BJ (cell line): ENCODE measurements around the gene KRT33A. TPM values are rescaled to one million over a fixed set of nuclear protein-coding genes. Genes with fewer than 3 reads are reported as not detected.

ENCODE experiments used
- CTCF ChIA-PET: fragments of 350-600 bp; formaldehyde crosslinking; extraction: SDS; loops from one replicate; lab custom pipeline; 2021; ENCODE audit warnings: antibody characterized with exemption, inconsistent platforms; lab: Yijun Ruan, JAX
- POLR2A ChIA-PET: fragments of 300-600 bp; sonication (Branson Sonifier 250); formaldehyde crosslinking; extraction: SDS; loops from one replicate; lab custom pipeline; 2021; ENCODE audit warnings: antibody characterized with exemption; lab: Charles Lee
- DNase-seq: peaks from one replicate; pipeline ENCODE4 v3.0.0-alpha.2; 2011; ENCODE audit warnings: low read depth
- H3K27me3 ChIP-seq: 2 replicates; pipeline ENCODE4 v1.6.0; 2011; ENCODE audit warnings: low read length; ENCODE audit not compliant: control insufficient read depth, insufficient read depth
- H3K36me3 ChIP-seq: 2 replicates; pipeline ENCODE4 v1.5.1; 2011; ENCODE audit warnings: low read length; ENCODE audit not compliant: control insufficient read depth, insufficient read depth
- H3K4me3 ChIP-seq: 2 replicates; pipeline ENCODE4 v1.5.1; 2011; ENCODE audit warnings: low read depth, mild to moderate bottlenecking, control low read depth, low read length
- CTCF ChIP-seq: IDR thresholded peaks from 2 replicates; pipeline ENCODE4 v1.5.1; 2011; ENCODE audit warnings: low read depth, mild to moderate bottlenecking, control low read depth, inconsistent platforms, low read length, moderate library complexity; ENCODE audit not compliant: insufficient read depth
- polyA plus RNA-seq: library from polyadenylated mRNA; depleted of rRNA; stranded (reverse); fragments of >200 nt; gene quantifications from 2 replicates; pipeline ENCODE4 v1.2.3, GENCODE V29; 2011

Gene KRT33A
- polyA plus RNA-seq, 1 experiment, result not detected

- ChIA-PET POLR2A (no interaction called here), CTCF (interaction anchor here (1.0 kb wide), 1 partner anchor 186 kb away, joined by 3 read pairs; no protein-coding TSS in a partner anchor)
- no peak for TF ChIP-seq CTCF
- no peak for DNase-seq
- Histone ChIP-seq H3K4me3 (no peak overlapping the region), H3K36me3 (no peaks in the 10 kb centered on the region), H3K27me3 (no peaks in the 10 kb centered on the region)
Observed at GRCh38 chr17:41363881-41364280, 13.3 kb upstream of the KRT33A start.

- CTCF ChIA-PET, result interaction anchor here (0.9 to 1.8 kb wide), 6 partner anchors 11 to 504 kb away, joined by 3 to 6 read pairs (median 4); no protein-coding TSS in a partner anchor
- DNase-seq, result peak; percentile 75
- POLR2A ChIA-PET, result no interaction called here
Observed at GRCh38 chr17:41360296-41360995, 9.8 kb upstream of the KRT33A start.

GRCh38 chr17:41354536-41354935 is 3.9 kb upstream of the KRT33A start:
- Histone ChIP-seq H3K36me3 (no peaks in the 10 kb centered on the region), H3K4me3 (no peak overlapping the region), H3K27me3 (no peaks in the 10 kb centered on the region)
- TF ChIP-seq CTCF, result no peak
- DNase-seq, result no peak
- CTCF ChIA-PET, result interaction anchor here (1.6 kb wide), 1 partner anchor 25 kb away, joined by 5 read pairs; no protein-coding TSS in a partner anchor
- POLR2A ChIA-PET, result no interaction called here

More at GRCh38 chr17:41360296-41360995, 9.8 kb upstream of the KRT33A start:
- Histone ChIP-seq H3K27me3 (no peaks in the 10 kb centered on the region), H3K36me3 (no peaks in the 10 kb centered on the region), H3K4me3 (no peak overlapping the region)
- TF ChIP-seq CTCF, result no peak

- DNase-seq, result no peak
- Histone ChIP-seq H3K4me3 (no peak overlapping the region), H3K27me3 (no peaks in the 10 kb centered on the region), H3K36me3 (no peaks in the 10 kb centered on the region)
- no peak for TF ChIP-seq CTCF
- CTCF ChIA-PET, result interaction anchor here (0.8 to 1.2 kb wide), 2 partner anchors 9 to 23 kb away, joined by 3 read pairs; no protein-coding TSS in a partner anchor
- POLR2A ChIA-PET, result interaction anchor here (0.6 kb wide), 1 partner anchor 304 kb away, joined by 3 read pairs; no protein-coding TSS in a partner anchor
Observed at GRCh38 chr17:41352597-41353366, 2.2 kb upstream of the KRT33A start.

- Histone ChIP-seq H3K4me3 (no peak overlapping the region), H3K36me3 (no peaks in the 10 kb centered on the region), H3K27me3 (no peaks in the 10 kb centered on the region)
- CTCF ChIA-PET, result interaction anchor here (0.9 to 1.4 kb wide), 2 partner anchors 145 to 198 kb away, joined by 3 to 5 read pairs; no protein-coding TSS in a partner anchor
- POLR2A ChIA-PET, result no interaction called here
- no peak for DNase-seq
- TF ChIP-seq CTCF, result no peak
Observed at GRCh38 chr17:41351177-41351576, 549 bp upstream of the KRT33A start.
